HCT116 (cell line): Measurements from ENCODE around the gene SNRNP70. TPM values are rescaled to one million over a fixed set of nuclear protein-coding genes. Genes with fewer than 3 reads are reported as not detected.

Experiments used
- ATAC-seq: fragments of 200-7000 bp; cut with Tn5 transposase; 2 replicates; pipeline ENCODE4 v1.9.1; 2020; ENCODE audit warnings: mild to moderate bottlenecking, moderate library complexity
- BruUV-seq: library from RNA; stranded (reverse); fragments of 400-500 nt; replicated peaks from 2 replicates; lab custom pipeline; 2021; lab: Mats Ljungman, UMichigan
- CTCF ChIA-PET: fragments of 300-600 bp; sonication (Branson Sonifier 250); formaldehyde crosslinking; loops from one replicate; lab custom pipeline; 2021; ENCODE audit warnings: antibody characterized with exemption; lab: Charles Lee
- POLR2A ChIA-PET: fragments of 300-600, 350-600 bp; sonication (Branson Sonifier 250); formaldehyde crosslinking; loops from one replicate; lab custom pipeline; 2021; ENCODE audit warnings: antibody characterized with exemption; lab: Charles Lee
- RAD21 ChIA-PET, 2 experiments: fragments of 300-600 bp; sonication (Branson Sonifier 250); formaldehyde crosslinking; loops; one replicate each; lab custom pipeline; 2023; ENCODE audit warnings: low total read pairs in 2 of 2; ENCODE audit not compliant: uncharacterized antibody in 2 of 2, unreplicated experiment in 2 of 2, low non-redundant PET in 1 of 2; lab: Charles Lee
- DNase-seq: peaks from one replicate; pipeline ENCODE4 v3.0.0-alpha.2; 2010; ENCODE audit warnings: low read depth, low spot score
- H2AFZ ChIP-seq: fragments of 200-600 bp; shearing (Covaris generic), sonication (generic); 2 replicates; pipeline ENCODE4 v1.6.1; 2017; ENCODE audit warnings: low read depth, mixed run types, mixed read lengths, antibody characterized with exemption, low read length; ENCODE audit not compliant: poor library complexity, severe bottlenecking
- H3K27ac ChIP-seq: 2 replicates; pipeline ENCODE4 v1.5.1; 2012; ENCODE audit warnings: low read depth, low read length
- H3K27me3 ChIP-seq: fragments of 200-600 bp; sonication (generic); 2 replicates; pipeline ENCODE4 v1.6.1; 2016; ENCODE audit warnings: mixed run types, low read length, mixed read lengths; ENCODE audit not compliant: insufficient read depth
- H3K36me3 ChIP-seq, 2 experiments: fragments of 200-500 bp in 1 of 2; fragments of 200-600 bp in 1 of 2; sonication (Bioruptor generic) in 1 of 2; sonication (generic) in 1 of 2; 2 replicates each; pipeline versions ENCODE4 v1.5.1 to v1.6.1; 2014 to 2016; ENCODE audit warnings: low read length in 2 of 2, inconsistent platforms in 1 of 2, mixed read lengths in 1 of 2, mixed run types in 1 of 2; ENCODE audit not compliant: insufficient read depth in 2 of 2, control insufficient read depth in 1 of 2
- H3K4me1 ChIP-seq, 2 experiments: fragments of 200-600 bp in 1 of 2; sonication (generic) in 1 of 2; 2 replicates each; pipeline versions ENCODE4 v1.5.1 to v1.6.1; 2012 to 2017; ENCODE audit warnings: low read length in 2 of 2, inconsistent platforms in 1 of 2, mild to moderate bottlenecking in 1 of 2, mixed read lengths in 1 of 2, mixed run types in 1 of 2, moderate library complexity in 1 of 2; ENCODE audit not compliant: insufficient read depth in 2 of 2, control insufficient read depth in 1 of 2
- H3K4me2 ChIP-seq: fragments of 200-600 bp; sonication (generic); 2 replicates; pipeline ENCODE4 v1.6.1; 2017; ENCODE audit warnings: mixed run types, low read length, mixed read lengths
- H3K4me3 ChIP-seq, 2 experiments: fragments of 200-600 bp in 1 of 2; sonication (generic) in 1 of 2; replicated peaks in 1 of 2; 2 replicates each; pipeline ENCODE4 v1.5.1; 2011 to 2016; ENCODE audit warnings: low read length in 2 of 2, control low read depth in 1 of 2, low read depth in 1 of 2, mild to moderate bottlenecking in 1 of 2, mixed read lengths in 1 of 2, mixed run types in 1 of 2
- H3K79me2 ChIP-seq: fragments of 200-600 bp; sonication (generic); 2 replicates; pipeline ENCODE4 v1.6.1; 2017; ENCODE audit warnings: mild to moderate bottlenecking, mixed run types, low read length, moderate library complexity, mixed read lengths; ENCODE audit not compliant: insufficient read depth
- H3K9ac ChIP-seq: fragments of 200-600 bp; sonication (generic); 2 replicates; pipeline ENCODE4 v1.6.1; 2016; ENCODE audit warnings: low read length, mixed read lengths
- H3K9me2 ChIP-seq: fragments of 200-600 bp; sonication (generic), shearing (Covaris generic); 2 replicates; pipeline ENCODE4 v1.6.1; 2017; ENCODE audit warnings: mixed run types, mild to moderate bottlenecking, moderate library complexity; ENCODE audit not compliant: insufficient read depth
- H3K9me3 ChIP-seq, 2 experiments: fragments of 200-500 bp in 1 of 2; fragments of 200-600 bp in 1 of 2; sonication (Bioruptor generic) in 1 of 2; sonication (generic) in 1 of 2; 2 replicates each; pipeline ENCODE4 v1.6.1; 2014 to 2017; ENCODE audit warnings: low read length in 2 of 2, mixed read lengths in 2 of 2, inconsistent platforms in 1 of 2, low read depth in 1 of 2, mild to moderate bottlenecking in 1 of 2, mixed run types in 1 of 2, moderate library complexity in 1 of 2; ENCODE audit not compliant: control insufficient read depth in 1 of 2, insufficient read depth in 1 of 2
- H4K20me1 ChIP-seq: fragments of 200-600 bp; sonication (generic), shearing (Covaris generic); 2 replicates; pipeline ENCODE4 v1.6.1; 2017; ENCODE audit warnings: mixed run types, mild to moderate bottlenecking, moderate library complexity; ENCODE audit not compliant: insufficient read depth
- ATF3 ChIP-seq: IDR thresholded peaks from 2 replicates; pipeline ENCODE4 v1.6.1; 2012
- EZH2 ChIP-seq: fragments of 200-600 bp; sonication (generic); IDR thresholded peaks from 2 replicates; pipeline ENCODE4 v1.6.1; 2017; ENCODE audit warnings: antibody characterized with exemption, mixed run types
- EZH2phosphoT487 ChIP-seq: fragments of 200-600 bp; IDR thresholded peaks from 2 replicates; pipeline ENCODE4 v1.6.1; 2018; ENCODE audit warnings: antibody characterized with exemption, borderline replicate concordance
- JUND ChIP-seq: IDR thresholded peaks from 2 replicates; pipeline ENCODE4 v1.6.1; 2012
- POLR2AphosphoS5 ChIP-seq: IDR thresholded peaks from 2 replicates; pipeline ENCODE4 v1.6.1; 2011; ENCODE audit warnings: mild to moderate bottlenecking, low read depth, low read length, moderate library complexity
- RAD21 ChIP-seq: IDR thresholded peaks from 2 replicates; pipeline ENCODE4 v1.6.1; 2012; ENCODE audit warnings: low read depth, mild to moderate bottlenecking
- SIN3A ChIP-seq: IDR thresholded peaks from 2 replicates; pipeline ENCODE4 v1.6.1; 2012; ENCODE audit warnings: low read depth
- SP1 ChIP-seq: IDR thresholded peaks from 2 replicates; pipeline ENCODE4 v1.6.1; 2012; ENCODE audit warnings: low read depth
- SRF ChIP-seq: IDR thresholded peaks from 2 replicates; pipeline ENCODE4 v1.6.1; 2012; ENCODE audit warnings: low read depth
- YY1 ChIP-seq: IDR thresholded peaks from 2 replicates; pipeline ENCODE4 v1.6.1; 2011; ENCODE audit warnings: low read length, low read depth, moderate library complexity, mild to moderate bottlenecking; ENCODE audit not compliant: insufficient replicate concordance; ENCODE audit errors: extremely low read depth
- ZBTB33 ChIP-seq: IDR thresholded peaks from 2 replicates; pipeline ENCODE4 v1.6.1; 2011; ENCODE audit warnings: mild to moderate bottlenecking, low read length, moderate library complexity; ENCODE audit not compliant: insufficient replicate concordance; ENCODE audit errors: extremely low read depth
- ZFX ChIP-seq: fragments of 450-650 bp; IDR thresholded peaks from 2 replicates; pipeline ENCODE4 v1.6.1; 2017
- intact Hi-C: fragments of 100-400 bp; cut with micrococcal nuclease; formaldehyde crosslinking; loops from 2 replicates; pipeline ENCODE4 v1.10.0; 2022
- total RNA-seq: library from RNA; stranded (reverse); gene quantifications from one replicate; pipeline ENCODE4 v1.2.1, GENCODE V29; 2021; ENCODE audit not compliant: unreplicated experiment
- TF ChIP-seq, protein P1 (sequence below): IDR thresholded peaks from 2 replicates; pipeline ENCODE4 v1.6.1; 2012; ENCODE audit warnings: low read depth

Gene SNRNP70
- total RNA-seq, 1 experiment from 2014 or later = 236 TPM

- POLR2A ChIA-PET = interaction anchor here (1.4 kb wide), 1 partner anchor 10 kb away, joined by 4 read pairs; no protein-coding TSS in a partner anchor
- TF ChIP-seq SRF = no peak
- no peak for TF ChIP-seq POLR2AphosphoS5
- TF ChIP-seq JUND = no peak
- no peak for TF ChIP-seq SP1
- TF ChIP-seq, protein P1, sequence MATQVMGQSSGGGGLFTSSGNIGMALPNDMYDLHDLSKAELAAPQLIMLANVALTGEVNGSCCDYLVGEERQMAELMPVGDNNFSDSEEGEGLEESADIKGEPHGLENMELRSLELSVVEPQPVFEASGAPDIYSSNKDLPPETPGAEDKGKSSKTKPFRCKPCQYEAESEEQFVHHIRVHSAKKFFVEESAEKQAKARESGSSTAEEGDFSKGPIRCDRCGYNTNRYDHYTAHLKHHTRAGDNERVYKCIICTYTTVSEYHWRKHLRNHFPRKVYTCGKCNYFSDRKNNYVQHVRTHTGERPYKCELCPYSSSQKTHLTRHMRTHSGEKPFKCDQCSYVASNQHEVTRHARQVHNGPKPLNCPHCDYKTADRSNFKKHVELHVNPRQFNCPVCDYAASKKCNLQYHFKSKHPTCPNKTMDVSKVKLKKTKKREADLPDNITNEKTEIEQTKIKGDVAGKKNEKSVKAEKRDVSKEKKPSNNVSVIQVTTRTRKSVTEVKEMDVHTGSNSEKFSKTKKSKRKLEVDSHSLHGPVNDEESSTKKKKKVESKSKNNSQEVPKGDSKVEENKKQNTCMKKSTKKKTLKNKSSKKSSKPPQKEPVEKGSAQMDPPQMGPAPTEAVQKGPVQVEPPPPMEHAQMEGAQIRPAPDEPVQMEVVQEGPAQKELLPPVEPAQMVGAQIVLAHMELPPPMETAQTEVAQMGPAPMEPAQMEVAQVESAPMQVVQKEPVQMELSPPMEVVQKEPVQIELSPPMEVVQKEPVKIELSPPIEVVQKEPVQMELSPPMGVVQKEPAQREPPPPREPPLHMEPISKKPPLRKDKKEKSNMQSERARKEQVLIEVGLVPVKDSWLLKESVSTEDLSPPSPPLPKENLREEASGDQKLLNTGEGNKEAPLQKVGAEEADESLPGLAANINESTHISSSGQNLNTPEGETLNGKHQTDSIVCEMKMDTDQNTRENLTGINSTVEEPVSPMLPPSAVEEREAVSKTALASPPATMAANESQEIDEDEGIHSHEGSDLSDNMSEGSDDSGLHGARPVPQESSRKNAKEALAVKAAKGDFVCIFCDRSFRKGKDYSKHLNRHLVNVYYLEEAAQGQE = no peak
- TF ChIP-seq EZH2 = no peak
- TF ChIP-seq YY1 = no peak
- TF ChIP-seq ATF3 = no peak
- TF ChIP-seq ZBTB33 = no peak
- TF ChIP-seq ZFX = no peak
- TF ChIP-seq RAD21 = no peak
- TF ChIP-seq SIN3A = no peak
- no peak for TF ChIP-seq EZH2phosphoT487
- no peak overlapping the region for H2AFZ ChIP-seq
- H3K9me3 ChIP-seq = no peaks in the 10 kb centered on the region
- intact Hi-C loops = no loop called here
- peak overlapping the region; percentile 76 for H3K9ac ChIP-seq
- no peaks in the 10 kb centered on the region for H4K20me1 ChIP-seq
- no peaks in the 10 kb centered on the region for H3K9me2 ChIP-seq
- RAD21 ChIA-PET = no interaction called here
- H3K4me1 ChIP-seq = peaks cover 22 to 45% of the 10 kb centered on the region in 2 experiments
- ATAC-seq (no peak), DNase-seq (no peak)
- peak overlapping the region; percentile 99 for H3K4me2 ChIP-seq
- H3K27ac ChIP-seq = peak overlapping the region; percentile 97
- BruUV-seq = TSS peak; percentile 86
- no peaks in the 10 kb centered on the region for H3K79me2 ChIP-seq
- CTCF ChIA-PET = interaction anchor here (1.7 to 2.2 kb wide), 2 partner anchors 11 to 20 kb away, joined by 6 to 8 read pairs; no protein-coding TSS in a partner anchor
- H3K4me3 ChIP-seq = peak overlapping the region; percentile 58 to 66
- no peaks in the 10 kb centered on the region for H3K36me3 ChIP-seq
- H3K27me3 ChIP-seq = no peaks in the 10 kb centered on the region
These were observed 32.7 kb downstream of the SNRNP70 start for GRCh38 chr19:49117677-49118564.
